Liver (tissue), 9 donors: ENCODE data around the gene LUC7L3. TPM values are rescaled to one million over a fixed set of nuclear protein-coding genes. Genes with fewer than 3 reads are reported as not detected.

ENCODE experiments used
- DNase-seq: peaks from one replicate; pipeline ENCODE4 v3.0.0-alpha.2; 2017; ENCODE audit warnings: low spot score
- H3K27ac ChIP-seq, 2 donors: one replicate each; pipeline ENCODE4 v1.7.0; 2013; ENCODE audit warnings: inconsistent platforms in 2 of 2, low read length in 2 of 2, control low read depth in 1 of 2, low read depth in 1 of 2, mild to moderate bottlenecking in 1 of 2
- H3K27me3 ChIP-seq, 4 donors: one replicate each; pipeline versions ENCODE4 v1.6.1 to v1.7.0; 2013; ENCODE audit warnings: low read length in 3 of 4, inconsistent platforms in 1 of 4, mild to moderate bottlenecking in 1 of 4, moderate library complexity in 1 of 4; ENCODE audit not compliant: control insufficient read depth in 4 of 4, insufficient read depth in 4 of 4
- H3K36me3 ChIP-seq, 4 donors: one replicate each; pipeline versions ENCODE4 v1.6.1 to v1.7.0; 2013; ENCODE audit warnings: low read length in 3 of 4, mild to moderate bottlenecking in 3 of 4, low read depth in 1 of 4, moderate library complexity in 1 of 4; ENCODE audit not compliant: control insufficient read depth in 4 of 4, insufficient read depth in 3 of 4
- H3K4me1 ChIP-seq, 4 donors: one replicate each; pipeline versions ENCODE4 v1.6.1 to v1.7.0; 2013; ENCODE audit warnings: low read length in 3 of 4, mild to moderate bottlenecking in 3 of 4, moderate library complexity in 1 of 4; ENCODE audit not compliant: control insufficient read depth in 4 of 4, insufficient read depth in 4 of 4
- H3K4me3 ChIP-seq, 3 donors: one replicate each; pipeline versions ENCODE4 v1.6.1 to v1.7.0; 2013; ENCODE audit warnings: low read length in 3 of 3, control low read depth in 1 of 3, low read depth in 1 of 3, mild to moderate bottlenecking in 1 of 3
- H3K9ac ChIP-seq, 2 donors: one replicate each; pipeline ENCODE4 v1.7.0; 2013; ENCODE audit warnings: low read length in 2 of 2, mild to moderate bottlenecking in 2 of 2, moderate library complexity in 2 of 2, control low read depth in 1 of 2, low read depth in 1 of 2
- H3K9me3 ChIP-seq, 4 donors: one replicate each; pipeline versions ENCODE4 v1.6.1 to v1.7.0; 2013; ENCODE audit warnings: low read length in 3 of 4; ENCODE audit not compliant: control insufficient read depth in 4 of 4
- ATF3 ChIP-seq: IDR thresholded peaks from 2 replicates; pipeline ENCODE4 v1.6.1; 2016; ENCODE audit warnings: antibody characterized with exemption
- CTCF ChIP-seq: fragments of 150-350 bp; IDR thresholded peaks from 2 replicates; pipeline ENCODE4 v1.5.1; 2017; ENCODE audit warnings: improper control_type of control experiment, low read depth, low read length; ENCODE audit not compliant: missing input control
- FOXA1 ChIP-seq: IDR thresholded peaks from 2 replicates; pipeline ENCODE4 v1.6.1; 2016; ENCODE audit warnings: antibody characterized with exemption
- FOXA2 ChIP-seq: IDR thresholded peaks from 2 replicates; pipeline ENCODE4 v1.6.1; 2016; ENCODE audit warnings: antibody characterized with exemption
- GABPA ChIP-seq, 2 donors: IDR thresholded peaks in 1 of 2; conservative IDR thresholded peaks in 1 of 2; 2 replicates each; pipeline ENCODE4 v1.6.1; 2016; ENCODE audit warnings: antibody characterized with exemption in 2 of 2, mild to moderate bottlenecking in 1 of 2, moderate library complexity in 1 of 2
- HNF4A ChIP-seq, 2 donors: conservative IDR thresholded peaks; 2 replicates each; pipeline ENCODE4 v1.6.1; 2016; ENCODE audit warnings: antibody characterized with exemption in 2 of 2, mild to moderate bottlenecking in 2 of 2
- HNF4G ChIP-seq: IDR thresholded peaks from 2 replicates; pipeline ENCODE4 v1.6.1; 2016; ENCODE audit warnings: antibody characterized with exemption
- JUND ChIP-seq, 2 donors: IDR thresholded peaks; 2 replicates each; pipeline ENCODE4 v1.6.1; 2016; ENCODE audit warnings: antibody characterized with exemption in 2 of 2
- MAX ChIP-seq: IDR thresholded peaks from 2 replicates; pipeline ENCODE4 v1.6.1; 2016; ENCODE audit warnings: antibody characterized with exemption
- NR2F2 ChIP-seq: IDR thresholded peaks from 2 replicates; pipeline ENCODE4 v1.6.1; 2016; ENCODE audit warnings: antibody characterized with exemption
- RAD21 ChIP-seq, 2 donors: IDR thresholded peaks; 2 replicates each; pipeline ENCODE4 v1.6.1; 2016; ENCODE audit warnings: antibody characterized with exemption in 2 of 2, mild to moderate bottlenecking in 2 of 2
- RXRA ChIP-seq, 2 donors: IDR thresholded peaks; 2 replicates each; pipeline ENCODE4 v1.6.1; 2017 to 2018; ENCODE audit warnings: antibody characterized with exemption in 2 of 2, mild to moderate bottlenecking in 1 of 2
- SP1 ChIP-seq: IDR thresholded peaks from 2 replicates; pipeline ENCODE4 v1.6.1; 2018; ENCODE audit warnings: antibody characterized with exemption, mild to moderate bottlenecking
- TAF1 ChIP-seq: conservative IDR thresholded peaks from 2 replicates; pipeline ENCODE4 v1.6.1; 2016; ENCODE audit warnings: antibody characterized with exemption, mild to moderate bottlenecking
- YY1 ChIP-seq: IDR thresholded peaks from 2 replicates; pipeline ENCODE4 v1.6.1; 2016; ENCODE audit warnings: antibody characterized with exemption, mild to moderate bottlenecking
- ZBTB33 ChIP-seq: IDR thresholded peaks from 2 replicates; pipeline ENCODE4 v1.6.1; 2016; ENCODE audit warnings: antibody characterized with exemption
- WGBS: extraction: QIAGEN DNeasy Blood & Tissue Kit; methylation state at CpG from one replicate; pipeline ENCODE4 v1.1.7; 2013; 5-methylcytosine and 5-hydroxymethylcytosine counted together
- polyA plus RNA-seq, 2 donors: library from polyadenylated mRNA; stranded (reverse) in 1 of 2; unstranded in 1 of 2; fragments of 200-250 nt in 1 of 2; fragments of >200 nt in 1 of 2; fragmentation: Nextera tagmentation in 1 of 2; extraction: Ambion mirVana in 1 of 2; gene quantifications; one replicate each; pipeline versions ENCODE4 v1.2.1 to v1.2.3, GENCODE V29; 2013 to 2015
- total RNA-seq, 2 donors: library from RNA; depleted of rRNA; stranded (reverse); fragments of >200 nt; gene quantifications; one replicate each; pipeline ENCODE4 v1.2.3, GENCODE V29; 2014
- donor health status: healthy.
- donor health status: healthy.
- donor health status: healthy.
- donor health status: healthy.
- donor health status: healthy.

Gene LUC7L3
- total and polyA plus RNA-seq, 4 donors, result 15.5 to 126 (median 26.2) TPM

GRCh38 chr17:50771991-50772785 lies 52.8 kb downstream of the LUC7L3 start:
- no peak overlapping the region for H3K9ac ChIP-seq
- DNase-seq, result no peak
- no peak overlapping the region for H3K27ac ChIP-seq
- 81% methylated on average over 15 of the region's 15 CpGs for WGBS
- H3K27me3 ChIP-seq, result no peaks in the 10 kb centered on the region
- H3K4me3 ChIP-seq, result no peak overlapping the region
- H3K9me3 ChIP-seq, result no peaks in the 10 kb centered on the region
- no peaks in the 10 kb centered on the region for H3K36me3 ChIP-seq
- TF ChIP-seq MAX (no peak), HNF4G (no peak), JUND (IDR thresholded peaks at IDR 0.05) (no peak), NR2F2 (no peak), GABPA (IDR thresholded peaks at IDR 0.05 in 1 of 2, conservative IDR thresholded peaks at IDR 0.05 in 1 of 2) (no peak), ATF3 (no peak), FOXA2 (no peak), ZBTB33 (no peak), FOXA1 (no peak), YY1 (no peak), SP1 (no peak), TAF1 (no peak), RXRA (IDR thresholded peaks at IDR 0.05) (no peak), CTCF (no peak), RAD21 (IDR thresholded peaks at IDR 0.05) (no peak), HNF4A (conservative IDR thresholded peaks at IDR 0.05) (no peak)
- peaks cover 0 to 11% (median 3%) of the 10 kb centered on the region in 4 donors for H3K4me1 ChIP-seq

GRCh38 chr17:50774225-50774803 lies 54.9 kb downstream of the LUC7L3 start:
- H3K36me3 ChIP-seq, result no peaks in the 10 kb centered on the region
- H3K4me3 ChIP-seq, result no peak overlapping the region
- no peak overlapping the region for H3K27ac ChIP-seq
- H3K4me1 ChIP-seq, result no peaks in the 10 kb centered on the region
- TF ChIP-seq FOXA1 (no peak), FOXA2 (no peak), SP1 (no peak)
- WGBS, result 91% methylated on average over 7 of the region's 7 CpGs
- H3K9ac ChIP-seq, result no peak overlapping the region
- no peaks in the 10 kb centered on the region for H3K9me3 ChIP-seq
- no peak for DNase-seq
- no peaks in the 10 kb centered on the region for H3K27me3 ChIP-seq
